IMR-90 (cell line): ENCODE measurements around the gene ALKBH3. TPM values are rescaled to one million over a fixed set of nuclear protein-coding genes. Genes with fewer than 3 reads are reported as not detected.

Experiments used
- ATAC-seq: fragments of 200-7000 bp; cut with Tn5 transposase; 2 replicates; pipeline ENCODE4 v1.9.1; 2020; ENCODE audit warnings: low read depth, mild to moderate bottlenecking, moderate library complexity
- BruUV-seq: library from RNA; stranded (reverse); fragments of 400-500 nt; replicated peaks from 2 replicates; lab custom pipeline; 2021; lab: Mats Ljungman, UMichigan
- CTCF ChIA-PET: fragments of 300-600 bp; formaldehyde crosslinking; extraction: SDS; loops from one replicate; lab custom pipeline; 2021; ENCODE audit warnings: antibody characterized with exemption; lab: Yijun Ruan, JAX
- POLR2A ChIA-PET: fragments of 300-600 bp; sonication (Branson Sonifier 250); formaldehyde crosslinking; loops from one replicate; lab custom pipeline; 2022; ENCODE audit warnings: antibody characterized with exemption; ENCODE audit not compliant: unreplicated experiment; lab: Charles Lee
- DNase-seq: peaks from one replicate; pipeline ENCODE4 v3.0.0; 2013
- H2AFZ ChIP-seq: replicated peaks from 2 replicates; pipeline ENCODE3; 2013; ENCODE audit warnings: low read length, mild to moderate bottlenecking; ENCODE audit not compliant: poor library complexity
- H2AK5ac ChIP-seq: 2 replicates; pipeline ENCODE4 v1.6.1; 2013; ENCODE audit warnings: low read depth, low read length, inconsistent platforms
- H2AK9ac ChIP-seq: replicated peaks from 2 replicates; pipeline ENCODE3; 2013; ENCODE audit warnings: mild to moderate bottlenecking, low read depth, low read length, moderate library complexity; ENCODE audit not compliant: poor library complexity
- H2BK120ac ChIP-seq: 2 replicates; pipeline ENCODE4 v1.6.1; 2013; ENCODE audit warnings: low read depth, low read length, inconsistent platforms
- H2BK15ac ChIP-seq: 3 replicates; pipeline ENCODE4 v1.6.1; 2013; ENCODE audit warnings: low read depth, low read length, inconsistent platforms
- H2BK20ac ChIP-seq: 2 replicates; pipeline ENCODE4 v1.6.1; 2013; ENCODE audit warnings: low read depth, mild to moderate bottlenecking, inconsistent platforms, low read length, moderate library complexity
- H2BK5ac ChIP-seq: 2 replicates; pipeline ENCODE4 v1.6.1; 2013; ENCODE audit warnings: mild to moderate bottlenecking, low read depth, low read length, inconsistent platforms; ENCODE audit not compliant: poor library complexity, severe bottlenecking
- H3K14ac ChIP-seq: replicated peaks from 2 replicates; pipeline ENCODE4 v1.6.1; 2013; ENCODE audit warnings: low read depth, low read length, inconsistent platforms
- H3K18ac ChIP-seq: 2 replicates; pipeline ENCODE4 v1.6.1; 2013; ENCODE audit warnings: low read depth, low read length, control low read depth
- H3K23ac ChIP-seq: 2 replicates; pipeline ENCODE4 v1.6.1; 2013; ENCODE audit warnings: low read depth, low read length, inconsistent platforms
- H3K27ac ChIP-seq: 2 replicates; pipeline ENCODE4 v1.5.1; 2013; ENCODE audit warnings: mild to moderate bottlenecking, control low read depth, low read length; ENCODE audit not compliant: insufficient read depth
- H3K27me3 ChIP-seq: 2 replicates; pipeline ENCODE4 v1.6.1; 2013; ENCODE audit warnings: low read length; ENCODE audit not compliant: control insufficient read depth, insufficient read depth
- H3K36me3 ChIP-seq: 2 replicates; pipeline ENCODE4 v1.6.1; 2013; ENCODE audit warnings: low read length, mixed read lengths; ENCODE audit not compliant: control insufficient read depth, insufficient read depth
- H3K4ac ChIP-seq: 2 replicates; pipeline ENCODE4 v1.6.1; 2013; ENCODE audit warnings: low read depth, low read length, inconsistent platforms
- H3K4me1 ChIP-seq: 2 replicates; pipeline ENCODE4 v1.6.1; 2013; ENCODE audit warnings: low read length, mixed read lengths; ENCODE audit not compliant: control insufficient read depth, insufficient read depth
- H3K4me2 ChIP-seq: 2 replicates; pipeline ENCODE4 v1.6.1; 2013; ENCODE audit warnings: low read depth, mild to moderate bottlenecking, control low read depth, low read length, moderate library complexity
- H3K4me3 ChIP-seq: 2 replicates; pipeline ENCODE4 v1.5.1; 2013; ENCODE audit warnings: low read depth, mild to moderate bottlenecking, control low read depth, low read length, moderate library complexity; ENCODE audit not compliant: insufficient read depth
- H3K56ac ChIP-seq: 2 replicates; pipeline ENCODE4 v1.6.1; 2013; ENCODE audit warnings: low read length, inconsistent platforms; ENCODE audit not compliant: insufficient read depth; ENCODE audit errors: extremely low read depth
- H3K79me1 ChIP-seq, 2 experiments: 2 replicates each; pipeline ENCODE4 v1.6.1; 2013; ENCODE audit warnings: low read length in 2 of 2, inconsistent platforms in 1 of 2, low read depth in 1 of 2
- H3K9ac ChIP-seq: 2 replicates; pipeline ENCODE4 v1.6.1; 2013; ENCODE audit warnings: low read depth, low read length, control low read depth
- H3K9me1 ChIP-seq: 2 replicates; pipeline ENCODE4 v1.6.1; 2013; ENCODE audit warnings: low read length, inconsistent platforms; ENCODE audit not compliant: insufficient read depth
- H3K9me3 ChIP-seq: 2 replicates; pipeline ENCODE4 v1.6.1; 2013; ENCODE audit warnings: low read length; ENCODE audit not compliant: control insufficient read depth, insufficient read depth
- H4K20me1 ChIP-seq: 2 replicates; pipeline ENCODE4 v1.6.1; 2013; ENCODE audit warnings: low read length, inconsistent platforms; ENCODE audit not compliant: insufficient read depth
- H4K5ac ChIP-seq: 2 replicates; pipeline ENCODE4 v1.6.1; 2013; ENCODE audit warnings: mild to moderate bottlenecking, low read depth, low read length, control low read depth
- H4K8ac ChIP-seq, 2 experiments: 2 replicates each; pipeline ENCODE4 v1.6.1; 2013; ENCODE audit warnings: low read depth in 2 of 2, low read length in 2 of 2, control low read depth in 1 of 2, inconsistent platforms in 1 of 2
- H4K91ac ChIP-seq: 2 replicates; pipeline ENCODE4 v1.6.1; 2013; ENCODE audit warnings: low read depth, low read length, inconsistent platforms; ENCODE audit not compliant: insufficient read depth
- ELK1 ChIP-seq: fragments of 150-350 bp; IDR thresholded peaks from 2 replicates; pipeline ENCODE4 v1.6.1; 2016; ENCODE audit warnings: low read depth, mild to moderate bottlenecking, low read length, moderate library complexity, borderline replicate concordance
- FOS ChIP-seq: fragments of 150-350 bp; IDR thresholded peaks from 2 replicates; pipeline ENCODE4 v1.6.1; 2016; ENCODE audit warnings: low read depth, low read length
- POLR2A ChIP-seq: IDR thresholded peaks from 2 replicates; pipeline ENCODE4 v1.6.1; 2012; ENCODE audit warnings: mild to moderate bottlenecking, low read depth, low read length
- WGBS, 2 experiments: methylation state at CpG; one replicate each; pipeline versions ENCODE4 v1.1.5 to v1.1.7; 2013; ENCODE audit warnings: missing lambda C conversion rate in 2 of 2; ENCODE audit not compliant: insufficient read length in 1 of 2; ENCODE audit errors: extremely low coverage in 2 of 2; 5-methylcytosine and 5-hydroxymethylcytosine counted together
- dilution Hi-C: fragments of 300-500 bp; cut with HindIII; formaldehyde crosslinking; loops from one replicate; pipeline ENCODE4 v1.14.3; 2018; ENCODE audit warnings: low sequenced_read_pairs; ENCODE audit not compliant: unreplicated experiment
- in situ Hi-C: fragments of 300-500 bp; cut with MboI; formaldehyde crosslinking; loops from 3 replicates; pipeline ENCODE4 v1.14.3; 2019; ENCODE audit warnings: low sequenced_read_pairs, inconsistent platforms, mixed read lengths
- intact Hi-C: fragments of 100-400 bp; cut with micrococcal nuclease; formaldehyde crosslinking; loops from 2 replicates; pipeline ENCODE4 v1.10.0; 2022
- polyA plus RNA-seq, 3 experiments: library from polyadenylated mRNA; depleted of rRNA; stranded (reverse); fragments of >200 nt; gene quantifications; 2 replicates each; pipeline ENCODE4 v1.2.3, GENCODE V29; 2012; ENCODE audit warnings: low replicate concordance in 1 of 3
- total RNA-seq: library from RNA; depleted of rRNA; stranded (reverse); fragments of >200 nt; gene quantifications from 2 replicates; pipeline ENCODE4 v1.2.3, GENCODE V29; 2012

The ALKBH3 gene
- total and polyA plus RNA-seq, 2 of the 4 experiments (the other 2 are of a cell fraction) = 27.7 to 62.9 TPM

GRCh38 chr11:43837879-43838278, 42.8 kb upstream of the ALKBH3 start:
- no peak for TF ChIP-seq POLR2A
- no peak for TF ChIP-seq ELK1
- TF ChIP-seq FOS = no peak
- no peak overlapping the region for H3K27ac ChIP-seq
- no peak overlapping the region for H4K91ac ChIP-seq
- H3K9me3 ChIP-seq = no peaks in the 10 kb centered on the region
- WGBS, 2 experiments = 100% methylated on average over 1 of the region's 4 CpGs; no CpG with 5 or more reads in 1 of the 2 experiments
- no peaks in the 10 kb centered on the region for H3K36me3 ChIP-seq
- intact Hi-C loops = no loop called here
- no peak overlapping the region for H3K9ac ChIP-seq
- no peak overlapping the region for H2AK5ac ChIP-seq
- H3K23ac ChIP-seq = no peak overlapping the region
- no peak overlapping the region for H2AK9ac ChIP-seq
- in situ Hi-C loops = no loop called here
- H2BK15ac ChIP-seq = no peak overlapping the region
- no peak for ATAC-seq
- H2BK120ac ChIP-seq = no peak overlapping the region
- H3K14ac ChIP-seq = no peak overlapping the region
- no peak overlapping the region for H3K18ac ChIP-seq
- no peak overlapping the region for H3K4ac ChIP-seq
- no peak overlapping the region for H2BK5ac ChIP-seq
- no peak overlapping the region for H2BK20ac ChIP-seq
- no peak for DNase-seq
- CTCF ChIA-PET = no interaction called here
- no peaks in the 10 kb centered on the region for H3K27me3 ChIP-seq
- no peak overlapping the region for H3K4me3 ChIP-seq
- no peak overlapping the region for H2AFZ ChIP-seq
- BruUV-seq = no TSS peak
- peaks cover 4% of the 10 kb centered on the region; the same call in 1 of the 2 replicates for H3K4me1 ChIP-seq
- dilution Hi-C loops = no loop called here
- no peak overlapping the region for H3K56ac ChIP-seq
- no peak overlapping the region for H4K8ac ChIP-seq
- no peak overlapping the region for H3K4me2 ChIP-seq
- 0 out of 2 replicates have a peak, but pooled peaks cover 4% of the 10 kb centered on the region for H3K9me1 ChIP-seq
- no peaks in the 10 kb centered on the region; the same call in 1 of the 2 replicates for H4K20me1 ChIP-seq
- POLR2A ChIA-PET = no interaction called here
- H3K79me1 ChIP-seq = peaks cover 0 to 7% of the 10 kb centered on the region in 2 experiments; a peak in 2 of 4 replicates
- H4K5ac ChIP-seq = no peak overlapping the region
